Panc1 (cell line): ENCODE data around the gene HNRNPUL1. TPM values are rescaled to one million over a fixed set of nuclear protein-coding genes. Genes with fewer than 3 reads are reported as not detected.

Experiments used
- ATAC-seq: fragments of 200-7000 bp; cut with Tn5 transposase; 2 replicates; pipeline ENCODE4 v1.9.1; 2020; ENCODE audit warnings: mild to moderate bottlenecking, moderate library complexity
- BruUV-seq: library from RNA; stranded (reverse); fragments of 400-500 nt; replicated peaks from 2 replicates; lab custom pipeline; 2021; lab: Mats Ljungman, UMichigan
- CTCF ChIA-PET: fragments of 300-600 bp; sonication (Branson Sonifier 250); formaldehyde crosslinking; loops from one replicate; lab custom pipeline; 2022; ENCODE audit warnings: antibody characterized with exemption; lab: Charles Lee
- POLR2A ChIA-PET: fragments of 300-600 bp; sonication (Branson Sonifier 250); formaldehyde crosslinking; loops from one replicate; lab custom pipeline; 2022; ENCODE audit warnings: antibody characterized with exemption; lab: Charles Lee
- DNase-seq: peaks from one replicate; pipeline ENCODE4 v3.0.0-alpha.2; 2010; ENCODE audit warnings: low read depth, low spot score
- H3K27ac ChIP-seq: 2 replicates; pipeline ENCODE4 v1.5.1; 2011; ENCODE audit warnings: mild to moderate bottlenecking, low read length, inconsistent platforms
- H3K27me3 ChIP-seq: fragments of 200-500 bp; sonication (Bioruptor generic); 2 replicates; pipeline ENCODE4 v1.6.0; 2014; ENCODE audit warnings: low read length, inconsistent platforms; ENCODE audit not compliant: control insufficient read depth, insufficient read depth
- H3K36me3 ChIP-seq: fragments of 200-500 bp; sonication (Bioruptor generic); 2 replicates; pipeline ENCODE4 v1.5.1; 2014; ENCODE audit warnings: inconsistent platforms, mild to moderate bottlenecking, low read length, moderate library complexity; ENCODE audit not compliant: control insufficient read depth, insufficient read depth
- H3K4me1 ChIP-seq: 2 replicates; pipeline ENCODE4 v1.5.1; 2011; ENCODE audit warnings: inconsistent platforms, mild to moderate bottlenecking, low read length, moderate library complexity; ENCODE audit not compliant: control insufficient read depth, insufficient read depth
- H3K4me3 ChIP-seq, 2 experiments: 2 replicates each; pipeline ENCODE4 v1.5.1; 2011 to 2012; ENCODE audit warnings: low read depth in 2 of 2, low read length in 2 of 2, mild to moderate bottlenecking in 2 of 2, inconsistent platforms in 1 of 2, moderate library complexity in 1 of 2
- H3K9me3 ChIP-seq: fragments of 200-500 bp; sonication (Bioruptor generic); 2 replicates; pipeline ENCODE4 v1.5.1; 2014; ENCODE audit warnings: low read depth, mild to moderate bottlenecking, inconsistent platforms, low read length, moderate library complexity; ENCODE audit not compliant: control insufficient read depth, insufficient read depth
- POLR2AphosphoS5 ChIP-seq: IDR thresholded peaks from 2 replicates; pipeline ENCODE4 v1.6.1; 2012; ENCODE audit warnings: mild to moderate bottlenecking, low read depth, low read length, moderate library complexity
- SIN3A ChIP-seq: IDR thresholded peaks from 2 replicates; pipeline ENCODE4 v1.6.1; 2012; ENCODE audit warnings: low read depth, mild to moderate bottlenecking, low read length, moderate library complexity, borderline replicate concordance; ENCODE audit not compliant: insufficient read depth
- in situ Hi-C: cut with HindIII; loops from 2 replicates; pipeline ENCODE4 v1.10.0; 2016; ENCODE audit warnings: low sequenced_read_pairs, low pct_unique_long_range_greater_than_20kb
- intact Hi-C: fragments of 100-400 bp; cut with micrococcal nuclease; formaldehyde crosslinking; loops from one replicate; pipeline ENCODE4 v1.10.0; 2022; ENCODE audit not compliant: unreplicated experiment
- total RNA-seq: library from RNA; stranded (reverse); gene quantifications from one replicate; pipeline ENCODE4 v1.2.1, GENCODE V29; 2021; ENCODE audit not compliant: unreplicated experiment
- TF ChIP-seq, protein P1 (sequence below), 2 experiments: IDR thresholded peaks; 2 replicates each; pipeline ENCODE4 v1.6.1; 2011 to 2012; ENCODE audit warnings: low read depth in 2 of 2, control low read depth in 1 of 2, low read length in 1 of 2, mild to moderate bottlenecking in 1 of 2, moderate library complexity in 1 of 2; ENCODE audit not compliant: insufficient read depth in 1 of 2
- TF ChIP-seq, protein P2 (sequence below): fragments of 450-650 bp; IDR thresholded peaks from 2 replicates; pipeline ENCODE4 v1.5.1; 2017; ENCODE audit warnings: mild to moderate bottlenecking

HNRNPUL1 gene
- total RNA-seq, 1 experiment from 2014 or later, result 183 TPM

DNA sequence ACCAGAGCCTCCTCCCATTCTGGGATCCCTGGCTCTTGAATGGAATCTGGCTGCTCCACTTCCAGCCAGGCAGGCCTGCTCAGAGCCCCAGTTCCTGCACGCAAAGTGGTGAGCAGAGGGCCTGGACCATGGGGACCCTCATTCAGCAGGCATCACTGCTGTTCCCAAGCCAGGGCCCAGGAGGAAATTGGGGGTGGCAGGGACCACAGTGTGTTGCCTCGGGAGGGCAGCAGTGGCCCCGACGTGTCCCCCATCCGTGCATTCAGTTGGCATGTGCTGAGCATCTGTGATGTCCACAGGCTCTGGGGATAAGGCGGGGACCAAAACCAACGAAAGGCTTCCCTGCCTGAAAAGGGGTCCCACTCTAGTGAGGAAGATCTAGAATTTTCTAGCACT is 57.0 kb downstream of the HNRNPUL1 start:
- ATAC-seq, result no peak
- intact Hi-C loops, result no loop called here
- Histone ChIP-seq H3K27me3 (no peaks in the 10 kb centered on the region), H3K36me3 (no peaks in the 10 kb centered on the region), H3K4me3 (no peak overlapping the region), H3K27ac (no peak overlapping the region), H3K4me1 (peaks cover 37% of the 10 kb centered on the region), H3K9me3 (no peaks in the 10 kb centered on the region)
- no peak for DNase-seq
- in situ Hi-C loops, result no loop called here
- CTCF ChIA-PET, result interaction anchor here (0.7 kb wide), 1 partner anchor 16 kb away, joined by 3 read pairs; no protein-coding TSS in a partner anchor
- BruUV-seq, result no TSS peak
- TF ChIP-seq POLR2AphosphoS5, result 0 out of 2 replicates have a peak, but pooled peaks have one; percentile 10
- TF ChIP-seq, protein P1, sequence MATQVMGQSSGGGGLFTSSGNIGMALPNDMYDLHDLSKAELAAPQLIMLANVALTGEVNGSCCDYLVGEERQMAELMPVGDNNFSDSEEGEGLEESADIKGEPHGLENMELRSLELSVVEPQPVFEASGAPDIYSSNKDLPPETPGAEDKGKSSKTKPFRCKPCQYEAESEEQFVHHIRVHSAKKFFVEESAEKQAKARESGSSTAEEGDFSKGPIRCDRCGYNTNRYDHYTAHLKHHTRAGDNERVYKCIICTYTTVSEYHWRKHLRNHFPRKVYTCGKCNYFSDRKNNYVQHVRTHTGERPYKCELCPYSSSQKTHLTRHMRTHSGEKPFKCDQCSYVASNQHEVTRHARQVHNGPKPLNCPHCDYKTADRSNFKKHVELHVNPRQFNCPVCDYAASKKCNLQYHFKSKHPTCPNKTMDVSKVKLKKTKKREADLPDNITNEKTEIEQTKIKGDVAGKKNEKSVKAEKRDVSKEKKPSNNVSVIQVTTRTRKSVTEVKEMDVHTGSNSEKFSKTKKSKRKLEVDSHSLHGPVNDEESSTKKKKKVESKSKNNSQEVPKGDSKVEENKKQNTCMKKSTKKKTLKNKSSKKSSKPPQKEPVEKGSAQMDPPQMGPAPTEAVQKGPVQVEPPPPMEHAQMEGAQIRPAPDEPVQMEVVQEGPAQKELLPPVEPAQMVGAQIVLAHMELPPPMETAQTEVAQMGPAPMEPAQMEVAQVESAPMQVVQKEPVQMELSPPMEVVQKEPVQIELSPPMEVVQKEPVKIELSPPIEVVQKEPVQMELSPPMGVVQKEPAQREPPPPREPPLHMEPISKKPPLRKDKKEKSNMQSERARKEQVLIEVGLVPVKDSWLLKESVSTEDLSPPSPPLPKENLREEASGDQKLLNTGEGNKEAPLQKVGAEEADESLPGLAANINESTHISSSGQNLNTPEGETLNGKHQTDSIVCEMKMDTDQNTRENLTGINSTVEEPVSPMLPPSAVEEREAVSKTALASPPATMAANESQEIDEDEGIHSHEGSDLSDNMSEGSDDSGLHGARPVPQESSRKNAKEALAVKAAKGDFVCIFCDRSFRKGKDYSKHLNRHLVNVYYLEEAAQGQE (IDR thresholded peaks at IDR 0.05; ENCODE audit: insufficient read depth in 1 of 2, low read depth in 2 of 2, low read length in 1 of 2), result no peak
- POLR2A ChIA-PET, result no interaction called here

DNA sequence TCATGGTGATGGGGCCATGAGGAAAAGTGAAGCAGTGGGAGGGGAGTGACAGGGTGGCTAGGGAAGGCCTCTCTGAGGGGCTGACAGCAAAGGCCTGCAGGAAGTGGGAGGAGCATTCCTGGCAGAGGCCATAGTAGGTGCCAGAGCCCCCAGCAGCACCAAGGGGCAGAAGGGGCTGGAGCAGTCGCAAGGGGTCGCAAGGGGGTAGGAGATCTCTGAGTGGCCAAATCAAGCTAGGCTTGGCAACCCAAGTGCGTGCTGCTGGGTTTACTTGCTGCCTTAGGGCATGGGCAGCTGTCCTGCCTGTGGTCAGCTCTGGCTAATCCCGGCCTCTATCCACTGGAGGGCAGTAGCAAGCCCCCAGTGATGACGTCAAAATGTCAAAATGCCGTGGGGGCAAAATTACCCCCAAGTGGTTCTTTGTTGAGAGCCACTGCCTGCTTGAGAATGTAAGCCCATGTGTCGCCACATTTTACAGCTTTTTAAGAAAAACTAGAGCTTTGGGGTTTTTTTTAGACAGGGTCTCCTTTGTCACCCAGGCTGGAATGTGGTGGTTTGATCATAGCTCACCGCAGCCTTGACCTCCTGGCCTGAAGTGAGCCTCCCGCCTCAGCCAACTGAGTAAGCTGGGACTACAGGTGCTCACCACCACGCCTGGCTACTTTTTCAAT is 57.6 kb downstream of the HNRNPUL1 start:
- Histone ChIP-seq H3K36me3 (no peaks in the 10 kb centered on the region), H3K9me3 (no peaks in the 10 kb centered on the region), H3K27me3 (no peaks in the 10 kb centered on the region), H3K27ac (no peak overlapping the region; the same call in 1 of the 2 replicates), H3K4me1 (peaks cover 39% of the 10 kb centered on the region), H3K4me3 (no peak overlapping the region)
- DNase-seq, result no peak
- ChIA-PET CTCF (interaction anchor here (0.7 kb wide), 1 partner anchor 15 kb away, joined by 3 read pairs; no protein-coding TSS in a partner anchor), POLR2A (no interaction called here)
- intact Hi-C loops, result no loop called here
- BruUV-seq, result no TSS peak
- peak; percentile 22; the same call in 1 of the 2 replicates for ATAC-seq
- in situ Hi-C loops, result no loop called here
- TF ChIP-seq, protein P2, sequence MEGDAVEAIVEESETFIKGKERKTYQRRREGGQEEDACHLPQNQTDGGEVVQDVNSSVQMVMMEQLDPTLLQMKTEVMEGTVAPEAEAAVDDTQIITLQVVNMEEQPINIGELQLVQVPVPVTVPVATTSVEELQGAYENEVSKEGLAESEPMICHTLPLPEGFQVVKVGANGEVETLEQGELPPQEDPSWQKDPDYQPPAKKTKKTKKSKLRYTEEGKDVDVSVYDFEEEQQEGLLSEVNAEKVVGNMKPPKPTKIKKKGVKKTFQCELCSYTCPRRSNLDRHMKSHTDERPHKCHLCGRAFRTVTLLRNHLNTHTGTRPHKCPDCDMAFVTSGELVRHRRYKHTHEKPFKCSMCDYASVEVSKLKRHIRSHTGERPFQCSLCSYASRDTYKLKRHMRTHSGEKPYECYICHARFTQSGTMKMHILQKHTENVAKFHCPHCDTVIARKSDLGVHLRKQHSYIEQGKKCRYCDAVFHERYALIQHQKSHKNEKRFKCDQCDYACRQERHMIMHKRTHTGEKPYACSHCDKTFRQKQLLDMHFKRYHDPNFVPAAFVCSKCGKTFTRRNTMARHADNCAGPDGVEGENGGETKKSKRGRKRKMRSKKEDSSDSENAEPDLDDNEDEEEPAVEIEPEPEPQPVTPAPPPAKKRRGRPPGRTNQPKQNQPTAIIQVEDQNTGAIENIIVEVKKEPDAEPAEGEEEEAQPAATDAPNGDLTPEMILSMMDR, result peak; percentile 79; the same call in 1 of the 2 replicates
- no peak for TF ChIP-seq SIN3A

DNA sequence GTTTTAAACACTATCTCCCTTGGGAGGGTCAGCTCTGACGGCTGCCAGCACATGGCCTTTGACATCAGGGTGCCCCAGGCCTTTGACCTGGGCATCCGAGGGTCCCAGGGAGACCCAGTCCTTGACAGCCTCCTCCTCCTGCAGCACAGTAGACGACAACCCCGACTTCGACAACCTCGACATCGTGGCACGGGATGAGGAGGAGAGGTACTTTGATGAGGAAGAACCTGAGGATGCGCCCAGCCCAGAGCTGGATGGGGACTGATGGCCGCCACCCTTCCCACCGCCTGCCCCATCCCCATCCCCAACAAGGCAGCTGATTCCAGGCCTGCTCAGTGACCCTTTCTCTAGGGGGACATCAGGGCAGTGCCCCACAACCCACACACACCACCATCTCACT is 58.3 kb downstream of the HNRNPUL1 start:
- H3K27ac ChIP-seq, result peak overlapping the region; percentile 71
- H3K27me3 ChIP-seq, result no peaks in the 10 kb centered on the region
- TF ChIP-seq POLR2AphosphoS5, result no peak
- no peaks in the 10 kb centered on the region for H3K9me3 ChIP-seq
- no peak overlapping the region for H3K4me3 ChIP-seq
- ATAC-seq, result no peak
- in situ Hi-C loops, result no loop called here
- DNase-seq, result no peak
- intact Hi-C loops, result no loop called here
- POLR2A ChIA-PET, result no interaction called here
- CTCF ChIA-PET, result no interaction called here
- peaks cover 43% of the 10 kb centered on the region for H3K4me1 ChIP-seq
- H3K36me3 ChIP-seq, result no peaks in the 10 kb centered on the region
- no TSS peak for BruUV-seq
